SK-N-MC (cell line): ENCODE data around the gene ZNF394.
"Not testable (repeated sequence)": the region's sequence is repeated elsewhere in the genome, so short reads cannot be mapped to it uniquely, and the experiment has no call there.

ENCODE experiments used
- DNase-seq: peaks from one replicate; pipeline ENCODE4 v3.0.0-alpha.2; 2011; ENCODE audit warnings: low read depth, low spot score
- H3K27ac ChIP-seq: fragments of 200-600 bp; sonication (generic); 2 replicates; pipeline ENCODE4 v1.5.1; 2016; ENCODE audit warnings: mixed run types
- H3K36me3 ChIP-seq: fragments of 200-600 bp; sonication (generic); 2 replicates; pipeline ENCODE4 v1.6.1; 2017; ENCODE audit warnings: antibody characterized with exemption, low read length, mixed read lengths; ENCODE audit not compliant: insufficient read depth
- H3K4me3 ChIP-seq: fragments of 200-600 bp; sonication (generic); 2 replicates; pipeline ENCODE4 v1.5.1; 2016
- H3K9ac ChIP-seq: fragments of 200-600 bp; sonication (generic); 2 replicates; pipeline ENCODE4 v1.8.0; 2017; ENCODE audit warnings: mixed run types, mixed read lengths; ENCODE audit not compliant: insufficient read length
- H3K9me3 ChIP-seq: fragments of 200-600 bp; sonication (generic); 2 replicates; pipeline ENCODE4 v1.6.1; 2017; ENCODE audit warnings: low read depth, mild to moderate bottlenecking, antibody characterized with exemption, low read length, moderate library complexity, mixed read lengths
- EZH2 ChIP-seq: fragments of 200-600 bp; sonication (generic); IDR thresholded peaks from one replicate; pipeline ENCODE4 v1.6.1; 2017; ENCODE audit warnings: antibody characterized with exemption
- FOXP2 ChIP-seq: optimal IDR thresholded peaks from 2 replicates; pipeline ENCODE3; 2011; ENCODE audit warnings: mild to moderate bottlenecking, moderate library complexity; ENCODE audit not compliant: insufficient read depth; ENCODE audit errors: extremely low read length, control extremely low read depth
- POLR2AphosphoS5 ChIP-seq: IDR thresholded peaks from 2 replicates; pipeline ENCODE4 v1.6.1; 2012; ENCODE audit warnings: mild to moderate bottlenecking, low read depth, low read length, borderline replicate concordance

Gene ZNF394

DNA sequence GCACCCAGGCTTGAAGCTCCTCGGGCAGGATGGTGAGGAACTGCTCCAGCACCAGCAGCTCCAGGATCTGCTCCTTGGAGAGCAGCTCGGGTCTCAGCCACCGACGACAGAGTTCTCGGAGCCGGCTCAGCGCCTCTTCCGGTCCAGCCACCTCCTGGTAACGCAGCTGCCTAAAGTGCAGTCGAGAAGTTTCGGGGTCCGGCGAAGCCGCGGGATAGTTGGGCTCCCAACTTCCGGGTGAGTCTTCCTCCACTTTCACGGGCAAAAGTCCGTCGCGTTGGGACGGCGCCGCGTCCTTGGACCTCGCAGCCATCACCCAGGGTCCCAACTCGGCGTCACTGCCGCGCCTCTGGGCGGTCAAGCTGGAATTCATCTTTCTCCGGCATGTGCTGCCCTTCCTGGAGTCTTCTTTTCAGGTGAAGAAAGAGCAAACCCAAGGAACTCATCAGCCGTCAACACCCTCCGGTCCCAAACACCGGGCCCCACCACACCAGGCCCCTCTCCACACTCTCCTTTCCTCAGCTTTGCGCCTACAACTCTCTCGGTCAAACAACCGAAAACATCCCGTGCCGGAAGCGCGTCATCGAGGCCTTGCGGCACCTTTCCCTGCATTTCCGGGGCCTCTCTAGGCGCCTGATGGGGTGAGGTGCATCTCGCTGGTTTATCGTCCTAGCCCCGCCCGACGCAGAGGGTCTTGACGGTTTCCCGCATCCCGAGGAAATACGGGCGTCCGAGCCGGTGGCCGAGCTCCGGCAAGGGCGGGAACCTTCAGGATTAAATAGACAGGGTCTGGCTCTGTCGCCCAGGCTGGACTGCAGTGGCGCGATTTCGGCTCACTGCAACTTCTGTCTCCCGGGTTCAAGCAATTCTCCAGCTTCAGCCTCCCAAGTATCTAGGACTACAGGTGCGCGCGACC, at the start of gene ZNF394:
TSS of gene ZNF394 (minus strand) at position 561 of the 916 bp plus-strand sequence. CDS start at position 373, 188 bp downstream.
- H3K36me3 ChIP-seq, result peaks cover 23% of the 10 kb centered on the region

GRCh38 chr7:99549545-99549944, 49.5 kb upstream of the ZNF394 start:
- H3K9me3 ChIP-seq, H3K9ac ChIP-seq, DNase-seq, H3K4me3 ChIP-seq, H3K27ac ChIP-seq: not testable (repeated sequence)
- H3K36me3 ChIP-seq, result peaks cover 23% of the 10 kb centered on the region

More for the DNA sequence above, at the start of gene ZNF394:
- Histone ChIP-seq H3K4me3 (peak within 1 kb of the TSS; percentile 78), H3K9me3 (no peaks in the 10 kb centered on the region), H3K9ac (peak within 1 kb of the TSS; percentile 82), H3K27ac (peak within 1 kb of the TSS; percentile 32; the same call in 1 of the 2 replicates)
- peak; percentile 61 for DNase-seq
- no peak for TF ChIP-seq FOXP2
- peak; percentile 87 for TF ChIP-seq POLR2AphosphoS5
- TF ChIP-seq EZH2, result no peak

DNA sequence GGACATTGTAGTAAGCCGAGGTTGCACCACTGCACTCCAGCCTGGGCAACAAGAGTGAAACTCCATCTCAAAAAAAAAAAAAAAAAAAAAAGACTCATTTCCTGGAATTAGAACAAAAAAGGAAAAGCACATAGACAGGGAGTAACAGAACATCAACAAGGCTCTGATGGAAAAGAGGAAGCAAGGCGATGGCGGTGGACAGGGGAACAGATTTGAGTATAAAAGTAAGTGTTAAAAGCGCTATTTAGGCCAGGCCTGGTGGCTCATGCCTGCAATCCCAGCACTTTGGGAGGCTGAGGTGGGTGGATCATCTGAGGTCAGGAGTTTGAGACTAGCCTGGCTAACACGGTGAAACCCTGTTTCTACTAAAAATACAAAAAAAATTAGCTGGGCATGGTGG, 45.2 kb upstream of the ZNF394 start:
- not testable (repeated sequence) for DNase-seq, H3K9ac ChIP-seq, H3K4me3 ChIP-seq, H3K27ac ChIP-seq, H3K9me3 ChIP-seq
- peaks cover 23% of the 10 kb centered on the region for H3K36me3 ChIP-seq

GRCh38 chr7:99543916-99544315, 43.8 kb upstream of the ZNF394 start:
- no peak overlapping the region for H3K4me3 ChIP-seq
- DNase-seq, result no peak
- no peak overlapping the region for H3K9ac ChIP-seq
- H3K36me3 ChIP-seq, result peaks cover 23% of the 10 kb centered on the region
- H3K27ac ChIP-seq, result no peak overlapping the region
- H3K9me3 ChIP-seq, result peaks cover 6% of the 10 kb centered on the region; the same call in 1 of the 2 replicates
- no peak for TF ChIP-seq EZH2

- Histone ChIP-seq H3K9me3 (peaks cover 6% of the 10 kb centered on the region; the same call in 1 of the 2 replicates), H3K36me3 (peaks cover 18% of the 10 kb centered on the region)
- no peak for TF ChIP-seq POLR2AphosphoS5
- TF ChIP-seq FOXP2, result no peak
- no peak for TF ChIP-seq EZH2
These were observed 43.1 kb upstream of the ZNF394 start for GRCh38 chr7:99543081-99543671.

DNA sequence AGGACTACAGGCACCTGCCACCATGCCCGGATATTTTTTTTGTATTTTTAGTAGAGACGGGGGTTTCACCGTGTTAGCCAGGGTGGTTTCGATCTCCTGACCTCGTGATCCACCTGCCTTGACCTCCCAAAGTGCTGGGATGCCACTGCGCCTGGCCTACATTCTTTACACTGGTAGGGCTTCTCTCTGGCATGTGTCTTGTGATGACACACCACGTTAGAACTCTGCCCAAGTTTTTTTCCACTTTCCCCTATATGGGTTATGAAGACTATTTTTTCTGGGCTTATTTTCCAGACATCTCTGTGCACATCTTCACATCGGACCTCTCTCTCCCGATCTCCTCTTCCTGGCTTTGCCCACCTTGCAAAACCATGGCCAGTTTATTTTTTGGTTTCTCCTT, 41.1 kb upstream of the ZNF394 start:
- H3K4me3 ChIP-seq, result no peak overlapping the region
- H3K9ac ChIP-seq, result no peak overlapping the region
- DNase-seq, result no peak
- no peak overlapping the region for H3K27ac ChIP-seq
- H3K9me3 ChIP-seq, result no peaks in the 10 kb centered on the region; the same call in 1 of the 2 replicates
- no peaks in the 10 kb centered on the region; the same call in 1 of the 2 replicates for H3K36me3 ChIP-seq
- TF ChIP-seq POLR2AphosphoS5, result no peak
- no peak for TF ChIP-seq FOXP2
- TF ChIP-seq EZH2, result no peak

More at GRCh38 chr7:99543081-99543671, 43.1 kb upstream of the ZNF394 start:
- Histone ChIP-seq H3K4me3 (no peak overlapping the region), H3K27ac (no peak overlapping the region), H3K9ac (no peak overlapping the region)
- no peak for DNase-seq

DNA sequence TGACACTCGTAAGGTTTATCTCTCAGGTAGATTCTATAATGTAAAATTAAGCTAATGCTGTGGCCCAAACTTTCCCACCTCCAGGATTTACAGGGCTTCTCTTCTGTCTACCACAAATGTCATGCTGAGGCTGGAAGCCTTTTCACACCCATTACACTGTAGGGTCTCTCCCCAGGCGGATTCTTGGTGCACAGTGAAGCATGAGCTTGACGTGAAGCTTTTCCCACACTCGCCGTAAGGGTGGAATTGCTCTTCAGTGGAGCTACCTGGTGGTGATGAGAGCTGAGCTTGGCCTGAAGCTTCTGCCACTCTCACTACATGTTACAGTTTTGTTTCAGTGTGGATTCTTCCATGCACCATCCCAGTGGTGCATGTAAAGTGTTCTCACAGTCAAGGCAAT, 40.5 kb upstream of the ZNF394 start:
- Histone ChIP-seq H3K9me3 (no peaks in the 10 kb centered on the region; the same call in 1 of the 2 replicates), H3K36me3 (no peaks in the 10 kb centered on the region), H3K9ac (no peak overlapping the region), H3K27ac (no peak overlapping the region), H3K4me3 (no peak overlapping the region)
- DNase-seq, result no peak
- TF ChIP-seq EZH2, result no peak
- no peak for TF ChIP-seq POLR2AphosphoS5

GRCh38 chr7:99539213-99539811, 39.2 kb upstream of the ZNF394 start:
- Histone ChIP-seq H3K4me3 (no peak overlapping the region), H3K9me3 (no peaks in the 10 kb centered on the region; the same call in 1 of the 2 replicates), H3K27ac (no peak overlapping the region), H3K36me3 (no peaks in the 10 kb centered on the region), H3K9ac (no peak overlapping the region)
- TF ChIP-seq POLR2AphosphoS5 (no peak), EZH2 (no peak), FOXP2 (no peak)
- no peak for DNase-seq

GRCh38 chr7:99535667-99536066, 35.6 kb upstream of the ZNF394 start:
- no peak for DNase-seq
- no peak for TF ChIP-seq FOXP2
- TF ChIP-seq EZH2, result no peak
- no peak for TF ChIP-seq POLR2AphosphoS5
- peaks cover 24% of the 10 kb centered on the region for H3K36me3 ChIP-seq
- no peak overlapping the region for H3K4me3 ChIP-seq
- no peak overlapping the region for H3K9ac ChIP-seq
- no peak overlapping the region for H3K27ac ChIP-seq
- peaks cover 23% of the 10 kb centered on the region for H3K9me3 ChIP-seq
